Mucosa of stomach (tissue), 1 donor: Measurements from ENCODE around the gene RGMB.

ENCODE experiments used
- H3K27me3 ChIP-seq: one replicate; pipeline ENCODE4 v1.7.0; 2013; ENCODE audit warnings: mild to moderate bottlenecking, low read length; ENCODE audit not compliant: control insufficient read depth, insufficient read depth
- H3K36me3 ChIP-seq: one replicate; pipeline ENCODE4 v1.7.0; 2013; ENCODE audit warnings: low read length; ENCODE audit not compliant: control insufficient read depth, insufficient read depth
- H3K4me1 ChIP-seq: one replicate; pipeline ENCODE4 v1.7.0; 2013; ENCODE audit warnings: mild to moderate bottlenecking, low read length; ENCODE audit not compliant: control insufficient read depth, insufficient read depth
- H3K4me3 ChIP-seq: one replicate; pipeline ENCODE4 v1.7.0; 2013; ENCODE audit warnings: low read length
- H3K9ac ChIP-seq: one replicate; pipeline ENCODE4 v1.7.0; 2013; ENCODE audit warnings: mild to moderate bottlenecking, low read length, moderate library complexity
- H3K9me3 ChIP-seq: one replicate; pipeline ENCODE4 v1.7.0; 2013; ENCODE audit warnings: mild to moderate bottlenecking, low read length, moderate library complexity; ENCODE audit not compliant: control insufficient read depth
- donor health status: Pancreatic carcinoma.

RGMB gene

GRCh38 chr5:98791898-98792580, 18.6 kb downstream of the RGMB start:
- Histone ChIP-seq H3K36me3 (no peaks in the 10 kb centered on the region), H3K4me3 (no peak overlapping the region), H3K9me3 (no peaks in the 10 kb centered on the region), H3K4me1 (peaks cover 15% of the 10 kb centered on the region), H3K9ac (no peak overlapping the region), H3K27me3 (no peaks in the 10 kb centered on the region)

GRCh38 chr5:98793223-98793622, 19.8 kb downstream of the RGMB start:
- Histone ChIP-seq H3K27me3 (no peaks in the 10 kb centered on the region), H3K4me1 (peaks cover 4% of the 10 kb centered on the region), H3K9ac (no peak overlapping the region)

GRCh38 chr5:98794001-98794400, 20.5 kb downstream of the RGMB start:
- Histone ChIP-seq H3K9ac (no peak overlapping the region), H3K27me3 (no peaks in the 10 kb centered on the region), H3K4me3 (no peak overlapping the region), H3K36me3 (no peaks in the 10 kb centered on the region), H3K4me1 (peaks cover 4% of the 10 kb centered on the region), H3K9me3 (no peaks in the 10 kb centered on the region)

More at GRCh38 chr5:98793223-98793622, 19.8 kb downstream of the RGMB start:
- Histone ChIP-seq H3K4me3 (no peak overlapping the region), H3K36me3 (no peaks in the 10 kb centered on the region), H3K9me3 (no peaks in the 10 kb centered on the region)

- peaks cover 4% of the 10 kb centered on the region for H3K4me1 ChIP-seq
- no peak overlapping the region for H3K4me3 ChIP-seq
- no peaks in the 10 kb centered on the region for H3K36me3 ChIP-seq
- H3K9me3 ChIP-seq, result no peaks in the 10 kb centered on the region
- H3K9ac ChIP-seq, result no peak overlapping the region
- H3K27me3 ChIP-seq, result no peaks in the 10 kb centered on the region
Measured at GRCh38 chr5:98794414-98795080, 21.1 kb downstream of the RGMB start.

GRCh38 chr5:98795243-98795642, 21.8 kb downstream of the RGMB start:
- H3K9ac ChIP-seq, result no peak overlapping the region
- peaks cover 4% of the 10 kb centered on the region for H3K4me1 ChIP-seq
- no peak overlapping the region for H3K4me3 ChIP-seq
- H3K9me3 ChIP-seq, result no peaks in the 10 kb centered on the region
- H3K27me3 ChIP-seq, result no peaks in the 10 kb centered on the region
- no peaks in the 10 kb centered on the region for H3K36me3 ChIP-seq

- Histone ChIP-seq H3K4me3 (no peak overlapping the region), H3K4me1 (peaks cover 4% of the 10 kb centered on the region), H3K9ac (no peak overlapping the region), H3K36me3 (no peaks in the 10 kb centered on the region), H3K27me3 (no peaks in the 10 kb centered on the region), H3K9me3 (no peaks in the 10 kb centered on the region)
Measured at GRCh38 chr5:98796197-98796972, 22.9 kb downstream of the RGMB start.

- Histone ChIP-seq H3K9ac (no peak overlapping the region), H3K4me1 (peaks cover 4% of the 10 kb centered on the region), H3K4me3 (no peak overlapping the region), H3K27me3 (no peaks in the 10 kb centered on the region), H3K9me3 (no peaks in the 10 kb centered on the region), H3K36me3 (no peaks in the 10 kb centered on the region)
Measured at GRCh38 chr5:98798371-98798770, 24.9 kb downstream of the RGMB start.

GRCh38 chr5:98798847-98799246, 25.4 kb downstream of the RGMB start:
- Histone ChIP-seq H3K36me3 (no peaks in the 10 kb centered on the region), H3K9ac (no peak overlapping the region), H3K27me3 (no peaks in the 10 kb centered on the region), H3K4me3 (no peak overlapping the region), H3K9me3 (no peaks in the 10 kb centered on the region), H3K4me1 (peaks cover 4% of the 10 kb centered on the region)

- no peak overlapping the region for H3K4me3 ChIP-seq
- no peaks in the 10 kb centered on the region for H3K36me3 ChIP-seq
- H3K9me3 ChIP-seq, result no peaks in the 10 kb centered on the region
- no peak overlapping the region for H3K9ac ChIP-seq
- H3K27me3 ChIP-seq, result no peaks in the 10 kb centered on the region
- H3K4me1 ChIP-seq, result no peaks in the 10 kb centered on the region
Measured at GRCh38 chr5:98804066-98804465, 30.6 kb downstream of the RGMB start.

GRCh38 chr5:98805070-98805469, 31.6 kb downstream of the RGMB start:
- no peaks in the 10 kb centered on the region for H3K27me3 ChIP-seq
- H3K4me1 ChIP-seq, result no peaks in the 10 kb centered on the region
- no peaks in the 10 kb centered on the region for H3K36me3 ChIP-seq
- no peaks in the 10 kb centered on the region for H3K9me3 ChIP-seq
- no peak overlapping the region for H3K9ac ChIP-seq
- no peak overlapping the region for H3K4me3 ChIP-seq

GRCh38 chr5:98807806-98808205, 34.3 kb downstream of the RGMB start:
- Histone ChIP-seq H3K4me3 (no peak overlapping the region), H3K4me1 (no peaks in the 10 kb centered on the region), H3K27me3 (no peaks in the 10 kb centered on the region), H3K9me3 (no peaks in the 10 kb centered on the region), H3K36me3 (no peaks in the 10 kb centered on the region), H3K9ac (no peak overlapping the region)

GRCh38 chr5:98810206-98810605, 36.7 kb downstream of the RGMB start:
- Histone ChIP-seq H3K36me3 (no peaks in the 10 kb centered on the region), H3K4me1 (no peaks in the 10 kb centered on the region), H3K9ac (no peak overlapping the region), H3K4me3 (no peak overlapping the region), H3K9me3 (no peaks in the 10 kb centered on the region), H3K27me3 (no peaks in the 10 kb centered on the region)
